ENCODE data around the gene RNF212.

DNA sequence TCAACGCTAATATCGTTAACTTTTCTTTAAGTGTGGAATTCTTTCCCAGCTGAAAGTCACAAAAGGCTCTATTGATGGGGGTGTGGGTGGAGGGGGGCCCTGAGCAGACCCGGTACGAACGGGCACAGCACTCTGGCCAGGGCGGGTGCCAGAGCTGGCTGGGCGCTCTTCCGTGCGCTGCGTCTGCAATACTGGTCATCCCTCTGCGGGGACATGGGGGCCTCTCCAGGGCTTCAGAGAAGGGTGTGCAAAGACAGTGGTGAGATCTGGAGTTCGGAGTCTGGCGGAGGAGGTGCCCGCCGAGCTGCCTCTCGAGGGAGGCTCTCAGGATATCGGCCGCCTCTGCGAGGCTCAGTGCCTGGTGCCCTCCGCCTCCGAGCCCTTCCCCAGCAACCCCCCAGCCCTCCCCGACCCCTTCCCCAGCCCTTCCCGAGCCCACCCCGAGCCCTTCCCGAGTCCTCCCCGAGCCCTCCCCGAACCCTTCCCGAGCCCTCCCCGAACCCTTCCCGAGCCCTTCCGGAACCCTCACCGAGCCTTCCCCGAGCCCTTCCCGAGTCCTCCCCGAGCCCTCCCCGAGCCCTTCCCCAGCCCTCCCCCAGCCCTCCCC, 67.7 kb downstream of the RNF212 start:
- TF ChIP-seq SRSF3 (IDR thresholded peaks at IDR 0.05; ENCODE audit: insufficient read depth, low read length) (no peak), RBM39 (optimal IDR thresholded peaks at IDR 0.05; ENCODE audit: low read depth, low read length) (no peak)

Measured in K562 (cell line).